ENCODE data around the gene RANBP3. TPM values are rescaled to one million over a fixed set of nuclear protein-coding genes. Genes with fewer than 3 reads are reported as not detected.

Gene RANBP3
- polyA plus RNA-seq, 1 of the 3 experiments (the other 2 are of a cell fraction), result 84.0 TPM

DNA sequence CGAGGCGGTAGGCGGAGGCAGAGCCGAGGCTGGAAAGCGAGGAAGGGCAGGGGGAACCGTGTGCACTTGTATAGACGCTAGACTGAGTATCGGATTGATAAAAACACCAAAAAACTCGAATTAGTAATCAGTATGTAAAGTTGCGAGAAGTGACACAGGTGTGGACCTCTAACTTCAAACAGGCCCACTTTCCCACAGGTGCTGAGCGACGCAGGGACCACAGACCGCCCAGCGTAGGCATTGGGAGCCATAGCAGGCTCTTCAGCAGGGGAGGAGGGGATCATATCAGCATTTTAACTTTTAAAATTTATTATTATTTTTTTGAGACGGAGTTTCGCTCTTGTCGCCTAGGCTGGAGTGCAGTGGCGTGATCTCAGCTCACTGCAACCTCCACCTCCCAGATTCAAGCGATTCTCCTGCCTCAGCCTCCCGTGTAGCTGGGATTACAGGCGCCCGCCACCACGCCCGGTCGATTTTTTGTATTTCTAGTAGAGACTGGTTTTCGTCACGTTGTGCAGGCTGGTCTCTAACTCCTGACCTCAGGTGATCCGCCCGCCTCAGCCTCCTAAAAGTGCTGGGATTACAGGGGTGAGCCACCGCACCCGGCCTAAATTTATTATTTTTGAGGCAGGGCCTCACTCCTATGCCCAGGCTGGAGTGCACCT lies 72.7 kb downstream of the RANBP3 start:
- peak overlapping the region; percentile 71 to 75 for H3K4me3 ChIP-seq (ENCODE audit: low read depth in 2 of 2, low read length in 1 of 2)
- H3K79me2 ChIP-seq (ENCODE audit: insufficient read depth), result peaks cover 47% of the 10 kb centered on the region
- peak overlapping the region; percentile 81 for H3K9ac ChIP-seq
- no peak for DNase-seq
- ChIA-PET CTCF (interaction anchor here (0.8 to 1.2 kb wide), 2 partner anchors 63 to 218 kb away, joined by 3 read pairs; no protein-coding TSS in a partner anchor), POLR2A (interaction anchor here (1.2 kb wide), 1 partner anchor 15 kb away, joined by 3 read pairs; no protein-coding TSS in a partner anchor)
- 0 out of 2 replicates have a peak overlapping the region, but pooled peaks have one; percentile 17 for H2AFZ ChIP-seq (ENCODE audit: low read depth)
- peaks cover 0 to 5% of the 10 kb centered on the region in 2 experiments; a peak in 2 of 4 replicates for H3K4me1 ChIP-seq (ENCODE audit: control insufficient read depth in 1 of 2, insufficient read depth in 2 of 2, low read depth in 1 of 2, low read length in 1 of 2)
- H4K20me1 ChIP-seq (ENCODE audit: insufficient read depth), result peaks cover 7% of the 10 kb centered on the region; the same call in 1 of the 2 replicates
- H3K4me2 ChIP-seq, result peak overlapping the region; percentile 86
- H3K27ac ChIP-seq (ENCODE audit: low read depth in 2 of 2, low read length in 1 of 2), result peak overlapping the region; percentile 44 to 47; a peak in 2 of 4 replicates
- no peak for TF ChIP-seq RXRA (IDR thresholded peaks at IDR 0.05; ENCODE audit: borderline replicate concordance, low read depth)
- no peaks in the 10 kb centered on the region for H3F3A ChIP-seq (replicated peaks; ENCODE audit: insufficient read depth)
- no peaks in the 10 kb centered on the region for H3K9me3 ChIP-seq
- H3K36me3 ChIP-seq (replicated peaks in 1 of 2; ENCODE audit: control insufficient read depth in 1 of 2, insufficient read depth in 2 of 2, low read length in 1 of 2), result peaks cover 2 to 3% of the 10 kb centered on the region in 2 experiments
- H3K27me3 ChIP-seq (ENCODE audit: insufficient read depth), result no peaks in the 10 kb centered on the region
- no peaks in the 10 kb centered on the region for H3K9me2 ChIP-seq
- WGBS (ENCODE audit: low lambda C conversion rate), result 48% methylated on average over 26 of the region's 31 CpGs

DNA sequence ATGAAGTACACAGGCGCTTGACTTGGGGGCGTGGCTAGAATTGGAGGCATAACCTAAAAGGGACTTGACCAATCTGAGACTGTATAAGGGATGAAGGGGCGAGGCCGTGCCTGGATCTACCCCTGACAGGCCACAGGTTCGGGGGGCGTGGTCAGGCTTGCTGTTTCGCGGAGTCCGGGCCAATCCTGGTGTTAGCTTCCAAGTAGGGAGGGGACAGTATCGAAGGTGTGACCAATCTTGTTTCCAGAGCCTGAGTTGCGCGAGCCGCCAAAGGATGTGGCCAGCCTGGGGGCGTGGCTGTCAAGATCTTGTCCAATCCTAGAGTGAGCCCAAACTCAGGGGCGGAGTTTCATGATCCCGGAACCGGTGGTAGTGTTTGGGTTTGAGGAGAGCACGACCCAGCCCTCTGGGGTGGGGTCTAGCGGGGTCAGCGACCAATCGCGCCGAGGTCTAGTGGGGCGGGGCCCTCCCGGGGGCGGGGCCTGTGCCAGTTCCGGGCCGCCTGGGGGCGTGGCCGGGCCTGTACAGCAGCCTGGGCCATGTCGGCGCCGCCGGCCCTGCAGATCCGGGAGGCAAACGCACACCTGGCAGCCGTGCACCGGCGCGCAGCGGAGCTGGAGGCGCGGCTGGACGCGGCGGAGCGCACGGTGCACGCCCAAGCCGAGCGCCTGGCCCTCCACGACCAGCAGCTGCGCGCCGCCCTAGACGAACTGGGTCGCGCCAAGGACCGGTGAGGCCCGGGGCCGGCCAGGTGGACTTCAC lies 73.4 kb downstream of the RANBP3 start, which contains the start of gene VMAC:
Gene VMAC, plus strand, starts transcription at position 521 of the 762 bp plus-strand sequence. Its CDS starts 19 bp downstream, at position 540.
- peaks cover 54% of the 10 kb centered on the region for H3K79me2 ChIP-seq (ENCODE audit: insufficient read depth)

More for the DNA sequence above, 73.4 kb downstream of the RANBP3 start, which contains the start of gene VMAC:
- ChIA-PET POLR2A (interaction anchor here (0.6 to 1.8 kb wide), 5 partner anchors 9 to 86 kb away, joined by 3 to 11 read pairs (median 4); no protein-coding TSS in a partner anchor), CTCF (interaction anchor here (0.5 to 2.8 kb wide), 8 partner anchors 11 to 221 kb away, joined by 3 to 19 read pairs (median 4); no protein-coding TSS in a partner anchor)
- H3K9ac ChIP-seq, result peak within 1 kb of the TSS; percentile 97
- TF ChIP-seq MXI1 (IDR thresholded peaks at IDR 0.05; ENCODE audit: low read depth, low read length) (peak; percentile 49), SIN3A (IDR thresholded peaks at IDR 0.05; ENCODE audit: borderline replicate concordance, low read depth, low read length) (no peak), ELF1 (IDR thresholded peaks at IDR 0.05) (peak; percentile 78), TCF12 (IDR thresholded peaks at IDR 0.05) (no peak), FOXM1 (IDR thresholded peaks at IDR 0.05; ENCODE audit: low read depth) (no peak), RXRA (IDR thresholded peaks at IDR 0.05; ENCODE audit: borderline replicate concordance, low read depth) (no peak), RCOR1 (IDR thresholded peaks at IDR 0.05; ENCODE audit: low read length) (no peak), NRF1 (IDR thresholded peaks at IDR 0.05; ENCODE audit: low read depth, low read length) (peak; percentile 86), EZH2phosphoT487 (IDR thresholded peaks at IDR 0.05; ENCODE audit: borderline replicate concordance, low read depth) (no peak), RFX5 (IDR thresholded peaks at IDR 0.05; ENCODE audit: low read length) (no peak; the same call in 1 of the 2 replicates), GABPA (IDR thresholded peaks at IDR 0.05; ENCODE audit: low read depth) (peak; percentile 30; the same call in 1 of the 2 replicates), RAD21 (IDR thresholded peaks at IDR 0.05; ENCODE audit: low read length) (peak; percentile 10; the same call in 1 of the 2 replicates), TAF1 (IDR thresholded peaks at IDR 0.05; ENCODE audit: borderline replicate concordance, low read depth, low read length) (peak; percentile 73), CHD2 (IDR thresholded peaks at IDR 0.05; ENCODE audit: low read length, partially characterized antibody) (peak; percentile 60), FOXJ3 (CRISPR knock-in tag; IDR thresholded peaks at IDR 0.05) (no peak), YY1 (IDR thresholded peaks at IDR 0.05; ENCODE audit: low read depth) (no peak), POLR2AphosphoS5 (IDR thresholded peaks at IDR 0.05; ENCODE audit: low read depth, low read length) (peak; percentile 33; the same call in 1 of the 2 replicates), TEAD4 (IDR thresholded peaks at IDR 0.05; ENCODE audit: borderline replicate concordance, insufficient read depth) (no peak), GATA2 (CRISPR knock-in tag; IDR thresholded peaks at IDR 0.05) (no peak)
- TF ChIP-seq, protein P1, sequence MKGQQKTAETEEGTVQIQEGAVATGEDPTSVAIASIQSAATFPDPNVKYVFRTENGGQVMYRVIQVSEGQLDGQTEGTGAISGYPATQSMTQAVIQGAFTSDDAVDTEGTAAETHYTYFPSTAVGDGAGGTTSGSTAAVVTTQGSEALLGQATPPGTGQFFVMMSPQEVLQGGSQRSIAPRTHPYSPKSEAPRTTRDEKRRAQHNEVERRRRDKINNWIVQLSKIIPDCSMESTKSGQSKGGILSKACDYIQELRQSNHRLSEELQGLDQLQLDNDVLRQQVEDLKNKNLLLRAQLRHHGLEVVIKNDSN (IDR thresholded peaks at IDR 0.05; ENCODE audit: borderline replicate concordance, low read depth), result no peak
- TF ChIP-seq, protein P2, sequence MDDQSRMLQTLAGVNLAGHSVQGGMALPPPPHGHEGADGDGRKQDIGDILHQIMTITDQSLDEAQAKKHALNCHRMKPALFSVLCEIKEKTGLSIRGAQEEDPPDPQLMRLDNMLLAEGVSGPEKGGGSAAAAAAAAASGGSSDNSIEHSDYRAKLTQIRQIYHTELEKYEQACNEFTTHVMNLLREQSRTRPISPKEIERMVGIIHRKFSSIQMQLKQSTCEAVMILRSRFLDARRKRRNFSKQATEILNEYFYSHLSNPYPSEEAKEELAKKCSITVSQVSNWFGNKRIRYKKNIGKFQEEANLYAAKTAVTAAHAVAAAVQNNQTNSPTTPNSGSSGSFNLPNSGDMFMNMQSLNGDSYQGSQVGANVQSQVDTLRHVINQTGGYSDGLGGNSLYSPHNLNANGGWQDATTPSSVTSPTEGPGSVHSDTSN (IDR thresholded peaks at IDR 0.05), result no peak; the same call in 1 of the 2 replicates
- H3K9me3 ChIP-seq, result no peaks in the 10 kb centered on the region
- no peaks in the 10 kb centered on the region for H3F3A ChIP-seq (replicated peaks; ENCODE audit: insufficient read depth)
- H2AFZ ChIP-seq (ENCODE audit: low read depth), result 0 out of 2 replicates have a peak within 1 kb of the TSS, but pooled peaks have one; percentile 67
- DNase-seq, result peak; percentile 99
- 0% methylated on average over 10 of the region's 61 CpGs for WGBS (ENCODE audit: low lambda C conversion rate)
- H3K27ac ChIP-seq (ENCODE audit: low read depth in 2 of 2, low read length in 1 of 2), result peak within 1 kb of the TSS; percentile 84 to 88
- peaks cover 14% of the 10 kb centered on the region for H4K20me1 ChIP-seq (ENCODE audit: insufficient read depth)
- peaks cover 0 to 5% of the 10 kb centered on the region in 2 experiments; a peak in 2 of 4 replicates for H3K4me1 ChIP-seq (ENCODE audit: control insufficient read depth in 1 of 2, insufficient read depth in 2 of 2, low read depth in 1 of 2, low read length in 1 of 2)
- H3K36me3 ChIP-seq (replicated peaks in 1 of 2; ENCODE audit: control insufficient read depth in 1 of 2, insufficient read depth in 2 of 2, low read length in 1 of 2), result peaks cover 1 to 3% of the 10 kb centered on the region in 2 experiments
- H3K4me3 ChIP-seq (ENCODE audit: low read depth in 2 of 2, low read length in 1 of 2), result peak within 1 kb of the TSS; percentile 71 to 79
- H3K9me2 ChIP-seq, result no peaks in the 10 kb centered on the region
- no peaks in the 10 kb centered on the region for H3K27me3 ChIP-seq (ENCODE audit: insufficient read depth)
- peak within 1 kb of the TSS; percentile 86 for H3K4me2 ChIP-seq
